Thoracic aorta (tissue), 2 donors: ENCODE results near the gene PRDX2. TPM values are rescaled to one million over a fixed set of nuclear protein-coding genes. Genes with fewer than 3 reads are reported as not detected.

Source experiments
- ATAC-seq: fragments of 150-250 bp; one replicate; pipeline ENCODE4 v1.8.0; 2017; ENCODE audit warnings: low read depth; ENCODE audit not compliant: insufficient number of reproducible peaks, low FRiP score
- DNase-seq: peaks from one replicate; pipeline ENCODE4 v3.0.0-alpha.2; 2020; ENCODE audit warnings: low spot score
- H3K27ac ChIP-seq, 2 donors: fragments of 200-600 bp; sonication (generic); 1 replicate in 1 of 2; 2 replicates in 1 of 2; pipeline ENCODE4 v1.5.1; 2016; ENCODE audit warnings: mild to moderate bottlenecking in 2 of 2, moderate library complexity in 2 of 2
- H3K27me3 ChIP-seq: fragments of 200-600 bp; sonication (generic); replicated peaks from 2 replicates; pipeline ENCODE4 v1.6.0; 2016; ENCODE audit warnings: mild to moderate bottlenecking; ENCODE audit not compliant: insufficient read depth
- H3K36me3 ChIP-seq: fragments of 200-600 bp; sonication (generic); one replicate; pipeline ENCODE4 v1.5.1; 2016
- H3K4me1 ChIP-seq, 2 donors: fragments of 200-600 bp; sonication (generic); 1 replicate in 1 of 2; 2 replicates in 1 of 2; pipeline versions ENCODE4 v1.5.1 to v1.6.0; 2016; ENCODE audit warnings: low read depth in 2 of 2, mild to moderate bottlenecking in 1 of 2; ENCODE audit not compliant: control insufficient read depth in 1 of 2
- H3K4me3 ChIP-seq: fragments of 200-600 bp; sonication (generic); 2 replicates; pipeline ENCODE4 v1.5.1; 2016; ENCODE audit warnings: mild to moderate bottlenecking
- H3K9me3 ChIP-seq: fragments of 200-600 bp; sonication (generic); 2 replicates; pipeline ENCODE4 v1.5.1; 2016
- CTCF ChIP-seq: fragments of 200-600 bp; sonication (generic); IDR thresholded peaks from one replicate; pipeline ENCODE4 v1.5.1; 2019; ENCODE audit warnings: antibody characterized with exemption
- total RNA-seq, 2 donors: library from RNA; depleted of rRNA; stranded (reverse); fragments of >200 nt; gene quantifications; one replicate each; pipeline versions ENCODE4 v1.1.0 to v1.2.3, GENCODE V29; 2016

Gene PRDX2
- total RNA-seq, 2 donors from 2014 or later: 107 to 235 TPM

GRCh38 chr19:12838182-12838885 is 36.7 kb upstream of the PRDX2 start, which contains the start of gene MAST1:
Gene MAST1 (plus strand): TSS chr19:12838515. CDS start chr19:12838573, 58 bp downstream.
- Histone ChIP-seq H3K27me3 (peaks cover 57% of the 10 kb centered on the region), H3K4me1 (peaks cover 10 to 23% of the 10 kb centered on the region in 2 donors), H3K4me3 (peak within 1 kb of the TSS; percentile 60), H3K9me3 (no peaks in the 10 kb centered on the region), H3K27ac (peak within 1 kb of the TSS in 1 of 2 donors; percentile 28), H3K36me3 (no peaks in the 10 kb centered on the region)
- DNase-seq: no peak
- ATAC-seq: no peak
- no peak for TF ChIP-seq CTCF

GRCh38 chr19:12837225-12837624 is 35.6 kb upstream of the PRDX2 start:
- ATAC-seq (no peak), DNase-seq (no peak)
- peaks cover 52% of the 10 kb centered on the region for H3K27me3 ChIP-seq
- H3K4me1 ChIP-seq: peaks cover 10 to 23% of the 10 kb centered on the region in 2 donors
- no peak overlapping the region for H3K27ac ChIP-seq
- TF ChIP-seq CTCF: no peak
- H3K4me3 ChIP-seq: no peak overlapping the region
- H3K9me3 ChIP-seq: no peaks in the 10 kb centered on the region
- no peaks in the 10 kb centered on the region for H3K36me3 ChIP-seq

- Histone ChIP-seq H3K27ac (no peak overlapping the region), H3K4me3 (no peak overlapping the region), H3K27me3 (peaks cover 53% of the 10 kb centered on the region), H3K9me3 (no peaks in the 10 kb centered on the region), H3K4me1 (peaks cover 10 to 23% of the 10 kb centered on the region in 2 donors), H3K36me3 (no peaks in the 10 kb centered on the region)
- ATAC-seq: no peak
- TF ChIP-seq CTCF: no peak
- no peak for DNase-seq
Measured at GRCh38 chr19:12836529-12836863, 34.9 kb upstream of the PRDX2 start.

GRCh38 chr19:12834976-12835757 is 33.6 kb upstream of the PRDX2 start:
- ATAC-seq (no peak), DNase-seq (no peak)
- Histone ChIP-seq H3K9me3 (no peaks in the 10 kb centered on the region), H3K27me3 (peaks cover 46% of the 10 kb centered on the region), H3K27ac (no peak overlapping the region), H3K36me3 (no peaks in the 10 kb centered on the region), H3K4me3 (no peak overlapping the region), H3K4me1 (peaks cover 5 to 15% of the 10 kb centered on the region in 2 donors)
- TF ChIP-seq CTCF: no peak

GRCh38 chr19:12834566-12834943 is 33.0 kb upstream of the PRDX2 start, which contains the start of gene RTBDN:
Gene RTBDN (minus strand): TSS chr19:12834579. CDS start chr19:12829979, 4,600 bp downstream.
- Histone ChIP-seq H3K4me3 (peak within 1 kb of the TSS; percentile 57), H3K4me1 (peaks cover 5 to 15% of the 10 kb centered on the region in 2 donors), H3K9me3 (no peaks in the 10 kb centered on the region), H3K27me3 (peaks cover 46% of the 10 kb centered on the region), H3K27ac (peak within 1 kb of the TSS in 1 of 2 donors; percentile 28), H3K36me3 (no peaks in the 10 kb centered on the region)
- no peak for TF ChIP-seq CTCF
- no peak for DNase-seq
- ATAC-seq: no peak
